TTC549 (cell line): ENCODE measurements around the gene TMEM200C.
"Not testable (repeated sequence)": the region's sequence is repeated elsewhere in the genome, so short reads cannot be mapped to it uniquely, and the experiment has no call there.

ENCODE experiments used
- FAIRE-seq: peaks from 2 replicates; lab custom pipeline; 2012; peaks lifted over from hg19 to GRCh38; lab: Jason Lieb, UNC

The TMEM200C gene

GRCh38 chr18:5891854-5892215 lies 3.5 kb downstream of the TMEM200C start:
- no peak for FAIRE-seq

- FAIRE-seq: no peak
These were observed 4.0 kb downstream of the TMEM200C start for GRCh38 chr18:5891184-5891853.

DNA sequence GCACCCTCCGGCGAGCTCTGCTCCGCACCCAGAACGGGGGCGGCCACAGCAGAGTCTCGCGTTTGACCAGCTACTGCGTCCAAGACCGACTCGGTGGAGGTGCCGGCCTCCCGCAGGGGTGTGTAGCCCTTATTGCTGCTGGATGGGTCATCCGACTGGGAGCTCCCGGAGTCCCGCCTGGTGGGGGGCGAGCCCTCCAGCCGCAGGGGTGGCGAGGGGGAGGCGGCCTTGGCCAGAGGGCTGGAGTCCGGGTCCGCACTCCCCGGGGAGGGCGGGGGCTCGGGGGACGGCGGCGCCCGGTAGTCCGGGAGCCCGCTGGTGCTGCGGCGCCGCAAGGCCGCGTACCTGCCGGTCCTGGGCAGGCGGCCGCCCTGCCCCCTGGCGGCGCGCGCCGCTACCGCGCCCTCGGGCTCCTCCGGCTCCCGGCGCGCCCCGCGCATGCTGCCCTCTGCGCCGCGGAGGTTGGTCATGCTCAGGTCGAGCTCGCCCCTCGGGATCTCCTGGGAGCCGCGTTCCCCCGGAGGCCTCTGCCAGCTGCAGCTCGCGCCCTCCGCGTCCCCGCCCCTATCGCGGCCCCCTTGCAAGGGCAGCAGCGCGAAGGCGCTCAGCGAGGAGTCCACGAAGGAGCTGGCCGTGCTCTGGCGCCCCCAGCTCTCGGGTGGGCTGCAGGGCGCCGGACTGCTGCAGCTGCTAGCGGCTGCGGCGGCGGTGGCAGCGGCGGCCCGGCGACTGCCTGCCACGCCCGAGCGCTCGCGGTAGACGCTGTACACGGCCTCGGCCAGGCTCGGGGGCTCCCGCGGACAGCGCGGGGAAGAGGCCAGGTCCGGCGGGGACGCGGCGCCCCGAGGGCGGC lies 4.8 kb downstream of the TMEM200C start:
- no peak for FAIRE-seq

DNA sequence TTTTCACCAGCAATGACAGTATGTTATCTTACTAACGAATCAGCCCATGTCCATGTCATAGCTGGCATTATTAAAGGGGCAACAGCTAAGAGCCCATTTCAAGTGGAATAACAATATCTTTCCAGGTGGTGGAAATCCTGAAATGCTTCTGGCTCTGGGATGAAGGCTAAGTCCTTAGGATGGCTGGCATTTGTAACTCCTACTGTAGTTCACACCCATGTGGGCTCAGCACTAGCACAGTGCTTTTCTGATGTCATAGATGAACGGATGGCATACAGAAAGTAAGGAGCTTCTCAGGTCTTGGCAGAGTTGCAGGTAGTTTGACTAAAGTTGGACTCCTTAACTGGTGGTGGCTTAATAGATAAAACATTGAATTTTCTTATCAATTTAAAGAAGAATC lies 10.0 kb downstream of the TMEM200C start:
- FAIRE-seq: no peak

DNA sequence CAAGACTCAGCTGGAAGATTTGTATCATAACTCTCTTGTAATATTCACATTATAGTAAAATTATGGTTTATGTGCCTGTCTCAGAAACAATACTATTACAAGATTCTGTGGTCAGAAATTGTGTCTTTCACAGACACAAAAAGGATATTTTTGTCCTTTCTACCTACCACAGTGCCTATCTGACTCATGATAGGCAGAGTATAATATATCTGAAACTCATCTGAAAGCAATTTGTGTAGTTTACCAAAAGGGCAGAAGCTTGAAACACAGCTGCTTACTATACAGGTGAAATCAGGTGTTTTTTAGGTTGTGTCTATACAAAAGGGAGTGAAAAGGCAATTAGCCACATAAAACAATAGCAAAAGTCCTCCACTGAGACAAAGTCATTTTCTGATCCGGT lies 10.9 kb downstream of the TMEM200C start:
- FAIRE-seq: no peak

DNA sequence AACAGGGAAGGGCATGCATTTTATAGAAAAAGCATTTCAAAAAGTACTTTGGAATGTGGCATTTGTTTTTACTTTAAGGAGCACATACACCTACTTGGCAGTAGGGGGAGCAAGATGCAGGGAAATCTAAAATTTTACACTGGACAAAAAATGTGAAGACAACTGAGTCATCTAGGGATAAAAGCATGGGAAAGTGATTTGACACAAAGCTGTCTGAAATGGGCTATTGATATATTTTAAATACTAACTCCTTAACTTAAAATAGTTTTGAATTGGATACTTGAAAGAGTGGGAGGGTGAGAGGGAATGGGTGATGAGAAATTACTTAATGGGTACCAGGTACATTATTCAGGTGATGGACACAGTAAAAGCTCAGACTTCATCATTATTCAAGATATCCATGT lies 15.8 kb downstream of the TMEM200C start:
- FAIRE-seq: peak; percentile 91

- FAIRE-seq: no peak
These were observed 18.4 kb downstream of the TMEM200C start for GRCh38 chr18:5876891-5877290.

- FAIRE-seq: no peak
These were observed 21.0 kb downstream of the TMEM200C start for GRCh38 chr18:5874336-5874735.

DNA sequence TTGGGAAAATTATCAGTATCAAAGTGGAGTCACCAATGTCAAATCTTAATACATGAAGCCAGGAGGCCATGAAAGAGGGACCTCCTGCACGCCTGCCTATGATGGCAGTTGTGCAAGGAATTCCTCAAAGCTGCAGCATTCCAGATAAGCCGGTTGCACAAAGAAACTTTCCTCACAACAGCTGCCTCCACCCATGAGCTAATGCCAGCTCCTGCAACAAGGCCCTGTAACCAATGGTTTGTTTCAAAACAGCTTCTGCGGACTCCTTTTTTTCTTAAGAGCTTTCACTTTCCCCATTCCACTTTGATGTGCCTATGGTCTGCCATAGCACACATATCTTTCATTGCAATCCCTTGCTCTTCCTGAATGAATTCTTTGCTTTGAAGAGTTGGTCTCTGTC lies 22.4 kb downstream of the TMEM200C start:
- FAIRE-seq: no peak

DNA sequence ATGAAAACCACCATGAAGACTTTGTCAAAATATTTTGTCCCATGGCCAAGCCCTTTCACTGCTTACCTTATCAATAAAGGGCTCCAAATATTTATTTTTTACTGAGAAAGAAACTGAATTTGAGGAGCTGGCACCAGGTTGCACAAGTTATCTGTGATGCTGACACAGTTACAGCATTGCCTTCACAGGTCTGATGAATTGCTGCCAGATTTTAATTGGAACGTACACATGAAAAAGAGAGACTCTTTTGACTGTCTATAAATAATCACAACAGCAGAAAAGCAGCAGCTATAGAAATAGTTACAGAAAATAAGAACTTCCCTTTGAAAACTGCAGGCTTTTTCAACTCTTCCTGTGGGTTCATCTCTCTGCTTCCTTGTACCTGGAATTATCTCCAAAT lies 23.9 kb downstream of the TMEM200C start:
- FAIRE-seq: no peak

GRCh38 chr18:5868218-5868854 lies 27.0 kb downstream of the TMEM200C start:
- FAIRE-seq: peak; percentile 95

GRCh38 chr18:5865521-5865920 lies 29.8 kb downstream of the TMEM200C start:
- peak; percentile 95 for FAIRE-seq

DNA sequence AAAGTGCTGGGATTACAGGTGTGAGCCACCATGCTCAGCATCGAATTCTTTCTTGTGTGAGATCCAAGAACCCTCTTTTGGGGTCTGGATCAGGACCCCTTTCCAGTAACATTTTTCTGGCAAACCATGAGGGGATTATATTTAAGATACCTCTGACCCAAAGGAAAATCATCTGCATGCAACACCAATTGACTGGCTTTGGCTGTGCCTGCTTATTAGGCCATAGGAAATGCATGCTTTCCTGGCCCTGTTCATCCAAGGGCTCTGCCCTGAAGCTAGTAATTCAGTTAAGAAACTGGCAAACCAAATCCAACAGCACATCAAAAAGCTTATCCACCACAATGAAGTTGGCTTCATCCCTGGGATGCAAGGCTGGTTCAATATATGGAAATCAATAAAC lies 33.2 kb downstream of the TMEM200C start:
- FAIRE-seq: not testable (repeated sequence)

- FAIRE-seq: no peak
These were observed 38.1 kb downstream of the TMEM200C start for GRCh38 chr18:5857180-5857579.

GRCh38 chr18:5853253-5853652 lies 42.1 kb downstream of the TMEM200C start:
- no peak for FAIRE-seq

DNA sequence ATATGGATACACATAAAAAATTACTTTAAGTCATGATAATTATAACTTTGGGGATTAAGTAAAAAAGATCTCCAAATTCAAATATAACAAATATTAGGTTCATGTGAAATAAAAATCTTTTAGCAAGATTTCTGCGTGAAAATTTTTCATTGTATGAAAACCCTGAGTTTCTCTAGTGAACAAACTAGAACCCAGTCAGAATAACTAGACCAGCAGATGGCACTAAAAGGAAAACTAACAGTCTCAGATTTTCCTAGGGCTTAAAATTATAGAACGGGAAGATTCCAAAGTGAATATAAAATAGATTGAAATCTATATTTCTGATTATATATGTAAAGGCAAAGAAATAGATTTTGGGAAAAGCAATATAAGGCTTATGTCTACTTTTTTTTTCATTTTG lies 43.3 kb downstream of the TMEM200C start:
- FAIRE-seq: peak; percentile 96

DNA sequence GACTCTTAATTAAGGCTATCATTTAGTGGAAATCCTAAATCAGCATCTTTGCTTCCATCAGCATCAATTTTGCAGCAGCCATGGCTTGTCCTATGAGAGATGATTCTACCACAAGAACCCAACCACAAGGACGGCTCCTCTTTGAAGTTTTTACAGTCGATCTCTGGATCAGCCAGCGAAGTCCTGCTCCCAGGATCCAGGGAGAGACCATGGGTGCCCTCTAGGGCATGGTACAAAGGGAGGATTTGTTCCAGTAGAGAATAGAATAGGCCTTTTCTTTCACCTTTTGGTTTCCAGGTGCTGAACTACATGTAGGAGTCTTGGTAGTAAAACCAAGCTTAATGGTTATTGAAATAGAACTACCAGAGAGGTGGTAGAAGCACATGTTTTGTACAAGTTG lies 52.7 kb downstream of the TMEM200C start:
- FAIRE-seq: no peak

- no peak for FAIRE-seq
These were observed 53.8 kb downstream of the TMEM200C start for GRCh38 chr18:5841518-5841917.

- no peak for FAIRE-seq
These were observed 54.8 kb downstream of the TMEM200C start for GRCh38 chr18:5840547-5840946.

- FAIRE-seq: no peak
These were observed 55.3 kb downstream of the TMEM200C start for GRCh38 chr18:5840025-5840424.

DNA sequence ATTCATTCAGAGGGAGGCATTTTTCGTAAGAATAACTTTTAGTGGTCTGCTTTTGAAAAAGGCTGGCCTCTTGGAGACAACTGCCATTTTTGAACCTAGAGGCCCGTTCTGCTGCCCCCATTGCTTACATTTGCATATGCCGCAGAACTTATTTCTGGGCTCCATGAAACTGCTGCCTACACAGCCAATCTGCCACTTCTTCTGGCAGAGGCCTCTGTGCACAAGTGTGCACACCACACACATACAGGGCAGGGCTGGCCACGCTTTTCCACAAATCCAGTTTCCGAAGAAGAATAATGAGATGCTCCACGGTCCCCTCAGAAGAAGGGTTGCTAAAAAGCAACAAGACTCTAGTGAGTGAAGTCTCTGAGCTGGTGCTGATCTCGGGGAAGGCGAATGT lies 56.2 kb downstream of the TMEM200C start:
- FAIRE-seq: no peak
